Measurements from ENCODE around the gene FRZB.

Gene FRZB

GRCh38 chr2:182845794-182846417 lies 20.5 kb downstream of the FRZB start:
- DNase-seq (ENCODE audit: low read depth in 2 of 3, low spot score in 1 of 3), result no peak

- no peak for DNase-seq (ENCODE audit: low read depth in 2 of 3, low spot score in 1 of 3)
Measured at GRCh38 chr2:182836451-182836850, 30.0 kb downstream of the FRZB start.

- no peak for DNase-seq (ENCODE audit: low read depth in 2 of 3, low spot score in 1 of 3)
Measured at GRCh38 chr2:182834293-182834692, 32.1 kb downstream of the FRZB start.

GRCh38 chr2:182833084-182833854 lies 33.2 kb downstream of the FRZB start:
- no peak for DNase-seq (ENCODE audit: low read depth in 2 of 3, low spot score in 1 of 3)

- no peak for DNase-seq (ENCODE audit: low read depth in 2 of 3, low spot score in 1 of 3)
Measured at GRCh38 chr2:182831921-182832320, 34.5 kb downstream of the FRZB start.

- no peak for DNase-seq (ENCODE audit: low read depth in 2 of 3, low spot score in 1 of 3)
Measured at GRCh38 chr2:182831101-182831500, 35.3 kb downstream of the FRZB start.

GRCh38 chr2:182827182-182827879 lies 39.1 kb downstream of the FRZB start:
- DNase-seq (ENCODE audit: low read depth in 2 of 3, low spot score in 1 of 3), result no peak

GRCh38 chr2:182826496-182826895 lies 39.9 kb downstream of the FRZB start:
- DNase-seq (ENCODE audit: low read depth in 2 of 3, low spot score in 1 of 3), result no peak

- no peak for DNase-seq (ENCODE audit: low read depth in 2 of 3, low spot score in 1 of 3)
Measured at GRCh38 chr2:182826064-182826463, 40.4 kb downstream of the FRZB start.

GRCh38 chr2:182824767-182825158 lies 41.7 kb downstream of the FRZB start:
- no peak for DNase-seq (ENCODE audit: low read depth in 2 of 3, low spot score in 1 of 3)

GRCh38 chr2:182824056-182824766 lies 42.2 kb downstream of the FRZB start:
- no peak for DNase-seq (ENCODE audit: low read depth in 2 of 3, low spot score in 1 of 3)

- DNase-seq (ENCODE audit: low read depth in 2 of 3, low spot score in 1 of 3), result no peak
Measured at GRCh38 chr2:182822733-182823132, 43.7 kb downstream of the FRZB start.

- DNase-seq (ENCODE audit: low read depth in 2 of 3, low spot score in 1 of 3), result no peak
Measured at GRCh38 chr2:182821182-182821581, 45.3 kb downstream of the FRZB start.

- DNase-seq (ENCODE audit: low read depth in 2 of 3, low spot score in 1 of 3), result no peak
Measured at GRCh38 chr2:182819412-182819811, 47.0 kb downstream of the FRZB start.

GRCh38 chr2:182818925-182819324 lies 47.5 kb downstream of the FRZB start:
- no peak for DNase-seq (ENCODE audit: low read depth in 2 of 3, low spot score in 1 of 3)

GRCh38 chr2:182818501-182818900 lies 47.9 kb downstream of the FRZB start:
- no peak for DNase-seq (ENCODE audit: low read depth in 2 of 3, low spot score in 1 of 3)

- DNase-seq (ENCODE audit: low read depth in 2 of 3, low spot score in 1 of 3), result no peak
Measured at GRCh38 chr2:182817558-182817957, 48.9 kb downstream of the FRZB start.

GRCh38 chr2:182816866-182817265 lies 49.6 kb downstream of the FRZB start:
- DNase-seq (ENCODE audit: low read depth in 2 of 3, low spot score in 1 of 3), result no peak

GRCh38 chr2:182814804-182815203 lies 51.6 kb downstream of the FRZB start:
- DNase-seq (ENCODE audit: low read depth in 2 of 3, low spot score in 1 of 3), result no peak

GRCh38 chr2:182814380-182814779 lies 52.1 kb downstream of the FRZB start:
- DNase-seq (ENCODE audit: low read depth in 2 of 3, low spot score in 1 of 3), result no peak

GRCh38 chr2:182810087-182810486 lies 56.4 kb downstream of the FRZB start:
- DNase-seq (ENCODE audit: low read depth in 2 of 3, low spot score in 1 of 3), result no peak

- no peak for DNase-seq (ENCODE audit: low read depth in 2 of 3, low spot score in 1 of 3)
Measured at GRCh38 chr2:182807319-182807718, 59.1 kb downstream of the FRZB start.
